ENCODE results near the gene CALD1. TPM values are rescaled to one million over a fixed set of nuclear protein-coding genes. Genes with fewer than 3 reads are reported as not detected.

Gene CALD1
- total RNA-seq, 1 donor from 2014 or later: 169 TPM

GRCh38 chr7:134948246-134948645 lies 168.8 kb downstream of the CALD1 start:
- H3K9me3 Mint-ChIP-seq: peaks cover 7% of the 10 kb centered on the region
- H3K36me3 Mint-ChIP-seq: peaks cover 56% of the 10 kb centered on the region
- H3K27me3 Mint-ChIP-seq: no peaks in the 10 kb centered on the region
- no peak for TF ChIP-seq CTCF (conservative IDR thresholded peaks at IDR 0.05)
- H3K4me1 Mint-ChIP-seq (ENCODE audit: unreplicated experiment): peaks cover 14% of the 10 kb centered on the region
- no peak for DNase-seq (ENCODE audit: extremely low spot score, unreplicated experiment)
- H3K4me3 Mint-ChIP-seq: peak overlapping the region; percentile 34
- H3K27ac Mint-ChIP-seq: peak overlapping the region; percentile 92

GRCh38 chr7:134948736-134949135 lies 169.3 kb downstream of the CALD1 start:
- TF ChIP-seq CTCF (conservative IDR thresholded peaks at IDR 0.05): no peak
- H3K27me3 Mint-ChIP-seq: no peaks in the 10 kb centered on the region
- peaks cover 14% of the 10 kb centered on the region for H3K4me1 Mint-ChIP-seq (ENCODE audit: unreplicated experiment)
- peak overlapping the region; percentile 34 for H3K4me3 Mint-ChIP-seq
- no peak for DNase-seq (ENCODE audit: extremely low spot score, unreplicated experiment)
- H3K9me3 Mint-ChIP-seq: peaks cover 7% of the 10 kb centered on the region
- peaks cover 55% of the 10 kb centered on the region for H3K36me3 Mint-ChIP-seq
- peak overlapping the region; percentile 92 for H3K27ac Mint-ChIP-seq

GRCh38 chr7:134949171-134949570 lies 169.7 kb downstream of the CALD1 start:
- Mint-ChIP-seq H3K9me3 (peaks cover 7% of the 10 kb centered on the region), H3K27ac (peak overlapping the region; percentile 92), H3K4me1 (ENCODE audit: unreplicated experiment) (peaks cover 14% of the 10 kb centered on the region), H3K36me3 (peaks cover 52% of the 10 kb centered on the region), H3K27me3 (no peaks in the 10 kb centered on the region), H3K4me3 (peak overlapping the region; percentile 18)
- DNase-seq (ENCODE audit: extremely low spot score, unreplicated experiment): no peak
- no peak for TF ChIP-seq CTCF (conservative IDR thresholded peaks at IDR 0.05)

GRCh38 chr7:134954197-134955082 lies 175.0 kb downstream of the CALD1 start:
- H3K36me3 Mint-ChIP-seq: peaks cover 52% of the 10 kb centered on the region
- H3K4me1 Mint-ChIP-seq (ENCODE audit: unreplicated experiment): peaks cover 3% of the 10 kb centered on the region
- H3K9me3 Mint-ChIP-seq: peaks cover 3% of the 10 kb centered on the region

GRCh38 chr7:134957005-134957404 lies 177.6 kb downstream of the CALD1 start:
- peaks cover 37% of the 10 kb centered on the region for H3K36me3 Mint-ChIP-seq
- no peaks in the 10 kb centered on the region for H3K27me3 Mint-ChIP-seq
- TF ChIP-seq CTCF (conservative IDR thresholded peaks at IDR 0.05): no peak
- H3K4me1 Mint-ChIP-seq (ENCODE audit: unreplicated experiment): no peaks in the 10 kb centered on the region
- no peak for DNase-seq (ENCODE audit: extremely low spot score, unreplicated experiment)
- H3K9me3 Mint-ChIP-seq: no peaks in the 10 kb centered on the region
- H3K4me3 Mint-ChIP-seq: no peak overlapping the region
- no peak overlapping the region for H3K27ac Mint-ChIP-seq

More at GRCh38 chr7:134954197-134955082, 175.0 kb downstream of the CALD1 start:
- Mint-ChIP-seq H3K4me3 (no peak overlapping the region), H3K27me3 (no peaks in the 10 kb centered on the region), H3K27ac (no peak overlapping the region)
- TF ChIP-seq CTCF (conservative IDR thresholded peaks at IDR 0.05): peak; percentile 79
- no peak for DNase-seq (ENCODE audit: extremely low spot score, unreplicated experiment)
